Endothelial cell (in vitro differentiated cells): Measurements from ENCODE around the gene GTF2H4. TPM values are rescaled to one million over a fixed set of nuclear protein-coding genes. Genes with fewer than 3 reads are reported as not detected.

Experiments used
- DNase-seq: peaks from one replicate; pipeline ENCODE4 v3.0.0; 2021; ENCODE audit warnings: low spot score
- H3K27ac Mint-ChIP-seq: one replicate; pipeline ENCODE4 v1.8.0; 2021; ENCODE audit warnings: mixed read lengths, inconsistent platforms; ENCODE audit not compliant: unreplicated experiment
- H3K27me3 Mint-ChIP-seq: one replicate; pipeline ENCODE4 v1.8.0; 2021; ENCODE audit warnings: mild to moderate bottlenecking, moderate library complexity, mixed read lengths, inconsistent platforms; ENCODE audit not compliant: unreplicated experiment
- H3K36me3 Mint-ChIP-seq: one replicate; pipeline ENCODE4 v1.8.0; 2021; ENCODE audit warnings: mild to moderate bottlenecking, low read depth, mixed read lengths, inconsistent platforms; ENCODE audit not compliant: unreplicated experiment
- H3K4me1 Mint-ChIP-seq: one replicate; pipeline ENCODE4 v1.8.0; 2021; ENCODE audit warnings: mild to moderate bottlenecking, mixed read lengths, inconsistent platforms; ENCODE audit not compliant: unreplicated experiment
- H3K4me3 Mint-ChIP-seq: one replicate; pipeline ENCODE4 v1.8.0; 2021; ENCODE audit warnings: mild to moderate bottlenecking, mixed read lengths, inconsistent platforms; ENCODE audit not compliant: unreplicated experiment
- H3K9me3 Mint-ChIP-seq: one replicate; pipeline ENCODE4 v1.8.0; 2021; ENCODE audit warnings: mixed read lengths, inconsistent platforms; ENCODE audit not compliant: unreplicated experiment
- total RNA-seq: library from RNA; stranded (reverse); fragmentation: NEBNext Ultra II Directional; extraction: Animal tissue kit (Norgen Biotek cat#: 25700); gene quantifications from one replicate; pipeline ENCODE4 v1.2.1, GENCODE V29; 2021; ENCODE audit not compliant: unreplicated experiment
- TF ChIP-seq, protein P1 (sequence below): fragments of 200-600 bp; sonication (generic); IDR thresholded peaks from one replicate; pipeline ENCODE4 v1.5.0; 2021; ENCODE audit warnings: antibody characterized with exemption; ENCODE audit not compliant: unreplicated experiment

GTF2H4 gene
- total RNA-seq, 1 donor from 2014 or later: 47.6 TPM

- no peak for DNase-seq
- peaks cover 5% of the 10 kb centered on the region for H3K36me3 Mint-ChIP-seq
- no peak overlapping the region for H3K4me3 Mint-ChIP-seq
- peaks cover 19% of the 10 kb centered on the region for H3K4me1 Mint-ChIP-seq
- H3K9me3 Mint-ChIP-seq: no peaks in the 10 kb centered on the region
- TF ChIP-seq, protein P1, sequence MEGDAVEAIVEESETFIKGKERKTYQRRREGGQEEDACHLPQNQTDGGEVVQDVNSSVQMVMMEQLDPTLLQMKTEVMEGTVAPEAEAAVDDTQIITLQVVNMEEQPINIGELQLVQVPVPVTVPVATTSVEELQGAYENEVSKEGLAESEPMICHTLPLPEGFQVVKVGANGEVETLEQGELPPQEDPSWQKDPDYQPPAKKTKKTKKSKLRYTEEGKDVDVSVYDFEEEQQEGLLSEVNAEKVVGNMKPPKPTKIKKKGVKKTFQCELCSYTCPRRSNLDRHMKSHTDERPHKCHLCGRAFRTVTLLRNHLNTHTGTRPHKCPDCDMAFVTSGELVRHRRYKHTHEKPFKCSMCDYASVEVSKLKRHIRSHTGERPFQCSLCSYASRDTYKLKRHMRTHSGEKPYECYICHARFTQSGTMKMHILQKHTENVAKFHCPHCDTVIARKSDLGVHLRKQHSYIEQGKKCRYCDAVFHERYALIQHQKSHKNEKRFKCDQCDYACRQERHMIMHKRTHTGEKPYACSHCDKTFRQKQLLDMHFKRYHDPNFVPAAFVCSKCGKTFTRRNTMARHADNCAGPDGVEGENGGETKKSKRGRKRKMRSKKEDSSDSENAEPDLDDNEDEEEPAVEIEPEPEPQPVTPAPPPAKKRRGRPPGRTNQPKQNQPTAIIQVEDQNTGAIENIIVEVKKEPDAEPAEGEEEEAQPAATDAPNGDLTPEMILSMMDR: no peak
- peaks cover 9% of the 10 kb centered on the region for H3K27me3 Mint-ChIP-seq
- H3K27ac Mint-ChIP-seq: no peak overlapping the region
Observed at GRCh38 chr6:30887901-30888815, 19.8 kb upstream of the GTF2H4 start.

- TF ChIP-seq, protein P1: no peak
- Mint-ChIP-seq H3K4me1 (peaks cover 15% of the 10 kb centered on the region), H3K36me3 (peaks cover 5% of the 10 kb centered on the region), H3K27ac (no peak overlapping the region), H3K4me3 (no peak overlapping the region), H3K9me3 (no peaks in the 10 kb centered on the region), H3K27me3 (peaks cover 9% of the 10 kb centered on the region)
- DNase-seq: no peak
Observed at GRCh38 chr6:30888816-30889495, 19.1 kb upstream of the GTF2H4 start.

DNA sequence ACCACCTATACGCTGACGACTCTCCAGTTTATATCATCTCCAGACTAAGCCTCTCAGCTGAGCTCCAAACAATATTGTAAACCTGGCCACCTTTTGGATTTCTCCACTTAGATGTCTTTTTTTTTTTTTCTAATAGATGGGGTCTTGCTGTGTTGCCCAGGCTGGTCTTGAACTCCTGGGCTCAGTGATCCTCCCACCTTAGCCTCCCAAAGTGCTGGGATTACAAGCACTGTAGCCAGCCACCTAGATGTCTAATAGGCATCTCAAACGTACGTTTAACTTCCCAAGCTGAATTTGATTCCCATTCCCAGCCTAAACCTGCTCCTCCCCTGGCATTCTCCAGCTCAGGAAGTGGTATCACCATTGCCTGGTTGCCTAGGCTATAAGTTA, 18.5 kb upstream of the GTF2H4 start:
- no peak overlapping the region for H3K27ac Mint-ChIP-seq

DNA sequence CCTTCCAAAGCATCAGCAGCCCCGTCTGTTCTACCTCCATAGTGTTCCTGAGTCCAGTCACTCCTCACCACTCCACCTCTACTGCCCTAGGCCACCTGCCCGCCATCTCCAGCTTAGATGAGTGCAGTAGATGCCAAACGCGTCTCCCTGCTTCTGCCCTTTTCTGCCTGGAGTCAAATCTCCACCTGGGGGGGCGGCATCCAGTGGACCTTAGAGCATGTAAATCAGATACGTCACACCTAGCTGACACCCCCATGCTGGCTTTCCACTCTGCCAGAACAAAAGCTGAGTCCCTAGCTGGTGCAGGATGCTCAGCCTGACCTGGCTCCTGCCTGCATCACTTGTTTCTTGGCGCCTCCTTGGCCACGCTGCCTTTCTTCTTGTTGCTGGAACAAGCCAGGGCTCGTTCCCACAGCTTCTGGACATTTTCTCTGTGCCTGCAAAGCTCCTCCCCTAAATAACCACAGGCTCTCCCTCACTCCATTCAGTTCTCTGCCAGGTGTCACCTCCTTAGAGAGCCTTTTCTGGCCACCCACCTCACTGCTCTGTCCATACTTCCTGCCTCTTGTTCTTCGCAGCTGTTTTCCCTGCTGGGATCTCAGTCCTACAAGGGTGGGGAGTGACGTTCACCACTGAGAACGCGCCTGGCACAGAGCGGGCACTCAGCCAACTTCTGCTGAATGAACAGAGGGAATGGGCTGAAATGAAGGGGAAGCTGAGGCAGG, 17.9 kb upstream of the GTF2H4 start:
- H3K4me3 Mint-ChIP-seq: peak overlapping the region; percentile 47
- peak overlapping the region; percentile 18 for H3K27ac Mint-ChIP-seq
- peaks cover 15% of the 10 kb centered on the region for H3K4me1 Mint-ChIP-seq
- peaks cover 5% of the 10 kb centered on the region for H3K36me3 Mint-ChIP-seq
- TF ChIP-seq, protein P1: no peak
- no peaks in the 10 kb centered on the region for H3K9me3 Mint-ChIP-seq
- DNase-seq: no peak
- H3K27me3 Mint-ChIP-seq: peaks cover 9% of the 10 kb centered on the region

More for the DNA sequence above, 18.5 kb upstream of the GTF2H4 start:
- Mint-ChIP-seq H3K4me3 (no peak overlapping the region), H3K4me1 (peaks cover 15% of the 10 kb centered on the region), H3K27me3 (peaks cover 9% of the 10 kb centered on the region), H3K36me3 (peaks cover 5% of the 10 kb centered on the region), H3K9me3 (no peaks in the 10 kb centered on the region)
- DNase-seq: no peak
- TF ChIP-seq, protein P1: no peak
